ENCODE measurements around the gene DICER1. TPM values are rescaled to one million over a fixed set of nuclear protein-coding genes. Genes with fewer than 3 reads are reported as not detected.

DICER1 gene
- total RNA-seq, 1 donor from 2014 or later = 27.6 TPM

GRCh38 chr14:95095996-95096395 lies 61.3 kb downstream of the DICER1 start:
- Histone ChIP-seq H3K4me3 (ENCODE audit: low read depth, low read length) (no peak overlapping the region), H3K36me3 (ENCODE audit: control insufficient read depth, insufficient read depth, low read length) (peaks cover 12% of the 10 kb centered on the region), H3K27me3 (ENCODE audit: control insufficient read depth, insufficient read depth, low read length) (no peaks in the 10 kb centered on the region)
- no peak for TF ChIP-seq CTCF (IDR thresholded peaks at IDR 0.05; ENCODE audit: insufficient read depth, low read length, severe bottlenecking)
- FAIRE-seq (no peak), DNase-seq (ENCODE audit: low read depth) (no peak)

GRCh38 chr14:95092723-95093122 lies 64.6 kb downstream of the DICER1 start:
- no peak for DNase-seq (ENCODE audit: low read depth)
- Histone ChIP-seq H3K36me3 (ENCODE audit: control insufficient read depth, insufficient read depth, low read length) (peaks cover 16% of the 10 kb centered on the region), H3K4me3 (ENCODE audit: low read depth, low read length) (no peak overlapping the region), H3K27me3 (ENCODE audit: control insufficient read depth, insufficient read depth, low read length) (no peaks in the 10 kb centered on the region)
- FAIRE-seq = no peak
- no peak for TF ChIP-seq CTCF (IDR thresholded peaks at IDR 0.05; ENCODE audit: insufficient read depth, low read length, severe bottlenecking)

- Histone ChIP-seq H3K4me3 (ENCODE audit: low read depth, low read length) (no peak overlapping the region), H3K27me3 (ENCODE audit: control insufficient read depth, insufficient read depth, low read length) (no peaks in the 10 kb centered on the region), H3K36me3 (ENCODE audit: control insufficient read depth, insufficient read depth, low read length) (peaks cover 16% of the 10 kb centered on the region)
- no peak for TF ChIP-seq CTCF (IDR thresholded peaks at IDR 0.05; ENCODE audit: insufficient read depth, low read length, severe bottlenecking)
- no peak for DNase-seq (ENCODE audit: low read depth)
- no peak for FAIRE-seq
Measured at GRCh38 chr14:95091581-95091980, 65.7 kb downstream of the DICER1 start.

GRCh38 chr14:95088665-95089064 lies 68.7 kb downstream of the DICER1 start:
- DNase-seq (ENCODE audit: low read depth) (no peak), FAIRE-seq (no peak)
- no peak overlapping the region for H3K4me3 ChIP-seq (ENCODE audit: low read depth, low read length)
- no peaks in the 10 kb centered on the region for H3K27me3 ChIP-seq (ENCODE audit: control insufficient read depth, insufficient read depth, low read length)
- peaks cover 11% of the 10 kb centered on the region for H3K36me3 ChIP-seq (ENCODE audit: control insufficient read depth, insufficient read depth, low read length)
- no peak for TF ChIP-seq CTCF (IDR thresholded peaks at IDR 0.05; ENCODE audit: insufficient read depth, low read length, severe bottlenecking)

GRCh38 chr14:95087619-95088018 lies 69.7 kb downstream of the DICER1 start:
- FAIRE-seq = no peak
- Histone ChIP-seq H3K27me3 (ENCODE audit: control insufficient read depth, insufficient read depth, low read length) (no peaks in the 10 kb centered on the region), H3K4me3 (ENCODE audit: low read depth, low read length) (no peak overlapping the region), H3K36me3 (ENCODE audit: control insufficient read depth, insufficient read depth, low read length) (peaks cover 6% of the 10 kb centered on the region)
- TF ChIP-seq CTCF (IDR thresholded peaks at IDR 0.05; ENCODE audit: insufficient read depth, low read length, severe bottlenecking) = no peak
- DNase-seq (ENCODE audit: low read depth) = no peak

- TF ChIP-seq CTCF (IDR thresholded peaks at IDR 0.05; ENCODE audit: insufficient read depth, low read length, severe bottlenecking) = no peak
- no peak for FAIRE-seq
- Histone ChIP-seq H3K4me3 (ENCODE audit: low read depth, low read length) (no peak overlapping the region), H3K27me3 (ENCODE audit: control insufficient read depth, insufficient read depth, low read length) (no peaks in the 10 kb centered on the region), H3K36me3 (ENCODE audit: control insufficient read depth, insufficient read depth, low read length) (peaks cover 4% of the 10 kb centered on the region)
- no peak for DNase-seq (ENCODE audit: low read depth)
Measured at GRCh38 chr14:95085321-95085720, 72.0 kb downstream of the DICER1 start.
